Measurements from ENCODE around the gene RIOK1.
"Not testable (repeated sequence)": the region's sequence is repeated elsewhere in the genome, so short reads cannot be mapped to it uniquely, and the experiment has no call there.

The RIOK1 gene

DNA sequence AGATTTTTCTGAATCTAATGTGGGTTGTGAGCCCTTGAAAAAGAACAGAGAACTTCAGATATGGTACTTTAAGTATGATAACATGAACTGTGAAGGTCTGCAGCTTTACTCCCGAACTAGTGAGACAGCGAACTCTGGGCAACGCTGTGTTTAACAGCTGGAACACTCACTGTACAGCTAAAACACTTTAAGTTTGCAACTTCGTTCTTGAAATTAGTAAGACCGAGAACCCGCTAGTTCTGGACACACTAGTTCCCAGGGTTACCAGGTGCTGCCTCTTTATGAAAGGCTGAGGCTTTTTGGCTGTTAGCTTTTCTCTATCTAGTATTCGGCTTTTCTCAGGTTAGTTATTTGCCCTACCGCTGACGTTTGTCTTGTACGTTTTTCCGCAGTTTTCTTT lies 52.9 kb downstream of the RIOK1 start:
- no peak for DNase-seq

DNA sequence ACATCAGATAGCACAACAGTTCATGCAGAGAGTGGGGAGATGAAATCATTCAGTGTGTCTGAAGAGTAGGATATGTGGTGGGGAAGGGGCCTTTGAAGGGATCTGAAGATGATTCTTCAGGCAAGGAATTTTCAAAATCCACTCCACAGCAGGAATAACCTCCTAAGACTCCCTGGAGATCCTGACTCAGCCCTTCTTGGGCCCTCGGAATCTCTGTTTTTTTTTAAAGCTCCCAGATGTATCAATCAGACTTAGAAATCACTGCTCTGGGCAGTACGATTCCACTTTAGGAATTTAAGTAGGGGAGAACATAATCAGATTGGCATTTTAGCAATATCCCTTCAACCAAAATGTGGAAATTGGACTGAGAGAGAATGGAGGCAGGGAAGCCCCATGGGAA lies 55.5 kb downstream of the RIOK1 start:
- DNase-seq = no peak

DNA sequence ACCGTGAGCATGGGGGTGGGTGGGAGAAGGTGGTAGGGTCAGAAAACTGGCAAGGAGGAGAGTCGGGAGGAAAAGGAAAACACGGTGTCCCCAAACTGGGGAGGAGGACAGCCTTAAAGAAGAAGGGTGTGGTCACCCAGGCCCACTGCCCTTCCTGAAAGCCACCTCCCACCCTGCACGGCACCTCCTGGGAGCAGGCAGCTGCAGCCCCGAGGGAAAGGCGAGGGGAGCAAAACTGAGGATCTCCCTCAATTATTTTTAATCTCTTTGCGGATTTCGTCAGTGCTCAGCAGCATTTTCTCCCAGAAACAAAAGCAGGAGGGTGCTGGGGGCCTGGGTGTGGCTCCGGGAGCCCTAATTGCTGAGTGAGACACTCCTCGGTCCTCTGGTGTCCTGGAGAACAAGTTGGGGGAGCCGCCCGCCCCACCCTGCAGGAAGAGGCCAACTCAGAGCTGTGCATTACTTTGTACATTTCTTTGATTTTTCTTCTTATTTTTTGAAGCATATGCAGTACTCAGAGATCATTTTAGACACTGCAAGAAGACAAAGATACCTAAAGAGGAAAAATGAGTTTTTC lies 56.4 kb downstream of the RIOK1 start:
- no peak for DNase-seq

DNA sequence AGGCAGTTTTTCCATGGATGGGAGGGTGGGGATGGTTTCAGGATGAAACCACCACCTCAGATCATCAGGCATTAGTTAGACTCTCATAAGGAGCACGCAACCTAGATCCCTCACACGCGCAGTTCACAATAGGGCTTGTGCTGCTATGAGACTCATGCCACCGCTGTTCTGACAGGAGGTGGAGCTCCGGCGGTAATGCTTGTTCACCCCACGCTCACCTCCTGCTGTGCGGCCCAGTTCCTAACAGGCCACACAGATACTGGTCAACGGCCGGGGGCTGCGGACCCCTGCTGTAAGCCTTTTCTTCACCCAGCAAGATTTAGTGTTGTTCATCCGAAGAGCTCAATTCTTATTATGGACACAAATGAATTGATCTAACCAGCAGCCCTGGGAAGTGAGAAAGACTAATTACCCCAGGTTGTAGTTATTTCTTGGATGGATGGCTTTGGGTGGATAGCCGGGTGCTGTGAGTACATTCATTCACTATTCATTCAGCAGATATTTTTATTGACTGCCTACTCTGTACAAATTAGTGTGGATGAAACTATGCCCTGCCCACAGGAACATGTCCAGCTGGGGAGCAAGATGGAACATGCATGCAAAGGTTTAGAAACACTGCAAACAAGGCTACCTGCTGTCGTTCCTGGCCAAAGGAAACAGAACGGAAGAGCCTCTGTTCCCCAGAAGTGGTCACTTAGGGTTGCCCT lies 57.2 kb downstream of the RIOK1 start:
- DNase-seq = no peak

DNA sequence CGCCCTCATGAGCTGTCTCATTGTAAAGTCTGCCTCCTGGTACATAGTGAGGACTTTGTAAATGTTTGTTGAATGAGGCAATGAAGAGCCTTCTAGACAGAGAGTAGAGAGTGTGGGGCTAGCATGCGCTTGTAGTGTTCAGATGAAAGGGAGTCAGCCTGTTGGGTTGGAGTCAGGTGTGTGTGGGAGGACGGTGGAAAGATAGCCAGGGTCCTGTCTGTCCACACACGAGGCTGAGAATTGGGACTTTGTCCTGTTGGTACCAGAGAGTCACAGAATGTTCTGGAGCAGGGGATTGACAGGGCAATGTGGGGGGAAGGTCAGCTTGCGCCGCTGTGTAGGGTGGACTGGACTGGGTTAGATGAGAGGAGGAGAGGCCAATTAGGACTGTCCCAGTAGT lies 58.6 kb downstream of the RIOK1 start:
- no peak for DNase-seq

DNA sequence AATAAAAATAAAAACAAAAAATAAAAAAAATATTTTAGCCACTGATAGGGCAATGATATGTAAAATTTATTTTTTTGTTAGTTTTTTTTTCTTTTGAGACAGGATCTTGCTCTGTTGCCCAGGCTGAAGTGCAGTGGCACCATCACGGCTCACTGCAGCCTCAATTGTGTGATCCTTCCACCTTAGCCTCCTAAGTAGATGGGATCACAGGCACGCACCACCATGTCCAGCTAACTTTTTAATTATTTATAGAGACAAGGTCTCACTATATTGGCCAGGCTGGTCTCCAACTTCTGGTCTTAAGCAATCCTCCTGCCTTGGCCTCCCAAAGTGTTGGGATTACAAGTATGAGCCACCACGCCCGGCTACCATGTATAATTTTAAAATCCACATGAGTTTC lies 59.4 kb downstream of the RIOK1 start:
- DNase-seq = no peak

DNA sequence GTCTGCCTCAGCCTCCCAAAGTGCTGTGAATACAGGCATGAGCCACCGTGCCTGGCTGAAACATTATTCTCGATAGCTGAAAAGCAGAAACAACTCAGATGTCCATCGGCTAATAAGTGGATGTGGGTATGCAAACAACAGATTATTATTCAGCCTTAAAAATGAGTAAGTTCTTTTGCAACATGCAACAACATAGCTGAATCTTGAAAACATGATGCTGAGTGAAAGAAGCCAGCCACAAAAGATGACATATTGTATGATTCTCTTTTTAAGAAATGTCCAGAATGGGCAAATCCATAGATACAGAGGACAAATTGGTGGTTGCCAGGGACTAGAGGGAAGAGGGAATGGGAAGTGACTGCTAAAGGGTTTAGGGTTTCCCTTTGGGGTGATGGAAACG lies 61.7 kb downstream of the RIOK1 start:
- DNase-seq = no peak

DNA sequence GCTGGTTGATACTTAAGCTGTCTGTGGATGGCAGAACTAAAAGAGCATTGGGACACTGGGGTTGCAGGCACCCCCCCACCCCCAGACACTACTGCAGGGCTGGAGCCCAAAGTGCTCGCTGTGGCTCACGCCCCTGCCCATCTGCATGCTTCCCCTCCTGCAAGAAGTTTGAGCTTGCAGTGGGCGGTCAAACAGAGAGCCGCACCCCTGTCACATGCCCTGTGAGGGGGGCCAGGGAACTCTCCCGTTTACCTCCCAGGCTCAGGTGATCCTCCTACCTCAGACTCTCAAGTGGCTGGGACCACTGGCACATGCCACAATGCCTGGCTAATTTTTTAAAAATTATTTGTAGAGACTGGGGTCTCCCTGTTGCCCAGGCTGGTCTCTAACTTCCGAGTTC lies 63.3 kb downstream of the RIOK1 start:
- no peak for DNase-seq

DNA sequence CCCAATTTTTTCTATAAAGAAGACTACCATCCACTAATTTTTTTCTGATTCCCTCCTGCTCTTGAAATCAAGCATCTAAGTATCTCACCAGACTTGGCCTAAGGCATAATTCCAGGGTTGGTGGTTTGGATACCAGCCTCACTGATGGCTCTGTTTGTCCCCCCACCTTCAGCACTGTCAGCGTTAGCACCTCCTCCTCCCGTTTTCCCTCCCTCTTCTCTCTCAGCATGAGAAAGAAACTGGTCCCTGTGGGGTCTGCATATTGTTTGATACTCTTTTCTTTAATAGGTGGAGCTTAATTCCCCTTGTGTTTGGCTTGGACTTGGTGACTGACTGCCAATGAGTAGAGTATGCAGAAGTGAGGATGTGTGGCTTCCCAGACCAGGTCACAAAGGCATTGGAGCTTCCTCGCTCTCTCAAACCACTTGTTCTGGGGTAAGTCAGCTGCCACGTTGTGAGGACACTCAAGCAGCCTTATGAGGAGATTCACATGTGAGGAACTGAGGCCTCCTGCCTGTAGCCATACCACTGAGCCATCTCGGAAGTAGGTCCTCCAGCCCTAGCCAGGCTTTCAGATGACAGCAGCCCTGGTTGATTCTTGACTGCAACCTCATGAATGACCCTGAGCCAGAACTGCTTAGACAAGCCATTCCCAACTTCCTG lies 65.2 kb downstream of the RIOK1 start:
- no peak for DNase-seq

DNA sequence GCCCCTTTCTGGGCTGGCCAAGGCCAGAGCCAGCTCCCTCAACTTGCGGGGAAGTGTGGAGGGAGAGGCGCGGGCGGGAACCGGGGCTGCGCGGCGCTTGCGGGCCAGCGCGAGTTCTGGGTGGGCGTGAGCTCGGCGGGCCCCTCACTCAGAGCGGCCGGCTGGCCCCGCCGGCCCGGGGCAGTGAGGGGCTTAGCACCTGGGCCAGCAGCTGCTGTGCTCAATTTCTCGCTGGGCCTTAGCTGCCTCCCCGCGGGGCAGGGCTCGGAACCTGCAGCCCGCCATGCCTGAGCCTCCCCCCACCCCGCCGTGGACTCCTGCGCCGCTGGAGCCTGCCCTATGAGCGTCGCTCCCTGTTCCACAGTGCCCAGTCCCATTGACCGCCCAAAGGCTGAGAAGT lies 66.7 kb downstream of the RIOK1 start:
- DNase-seq = not testable (repeated sequence)

DNA sequence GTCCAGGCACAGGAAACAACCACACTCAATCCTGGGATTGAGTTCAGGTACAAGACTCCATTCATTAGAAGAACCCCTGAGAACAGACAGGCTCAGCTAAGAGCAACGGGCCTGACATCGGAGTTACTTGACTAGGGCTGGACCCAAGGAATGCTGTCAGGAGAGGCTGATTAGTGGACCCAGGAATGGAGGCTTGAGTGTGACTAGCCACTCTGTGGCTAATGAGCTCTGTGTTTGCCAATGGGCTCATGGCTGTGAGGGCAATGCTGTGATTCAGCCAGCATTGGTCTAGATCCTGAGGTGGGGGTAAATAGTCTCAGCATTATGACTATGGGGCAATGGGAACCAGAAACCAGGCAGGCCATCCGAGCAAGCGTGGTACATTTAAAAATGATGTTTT lies 71.8 kb downstream of the RIOK1 start:
- no peak for DNase-seq

DNA sequence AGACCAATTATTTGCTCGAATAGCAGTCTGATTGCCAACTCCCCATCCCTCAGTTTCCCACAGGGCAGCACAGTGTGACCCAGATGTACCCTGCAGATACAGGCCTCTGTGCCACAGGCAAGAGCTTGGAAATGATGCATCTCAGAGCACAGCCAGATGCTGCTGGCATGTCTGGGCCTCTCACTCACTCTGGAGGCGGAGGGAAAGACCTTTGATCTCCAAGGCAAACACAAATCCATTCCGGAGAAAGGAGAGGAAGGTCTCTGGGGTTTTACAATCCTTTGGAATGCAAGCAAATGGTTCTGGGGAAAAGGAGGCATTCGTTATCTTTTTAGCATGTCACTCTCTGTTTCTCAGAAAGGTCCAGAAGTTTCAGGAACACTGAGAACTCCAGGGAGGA lies 74.2 kb downstream of the RIOK1 start:
- no peak for DNase-seq

DNA sequence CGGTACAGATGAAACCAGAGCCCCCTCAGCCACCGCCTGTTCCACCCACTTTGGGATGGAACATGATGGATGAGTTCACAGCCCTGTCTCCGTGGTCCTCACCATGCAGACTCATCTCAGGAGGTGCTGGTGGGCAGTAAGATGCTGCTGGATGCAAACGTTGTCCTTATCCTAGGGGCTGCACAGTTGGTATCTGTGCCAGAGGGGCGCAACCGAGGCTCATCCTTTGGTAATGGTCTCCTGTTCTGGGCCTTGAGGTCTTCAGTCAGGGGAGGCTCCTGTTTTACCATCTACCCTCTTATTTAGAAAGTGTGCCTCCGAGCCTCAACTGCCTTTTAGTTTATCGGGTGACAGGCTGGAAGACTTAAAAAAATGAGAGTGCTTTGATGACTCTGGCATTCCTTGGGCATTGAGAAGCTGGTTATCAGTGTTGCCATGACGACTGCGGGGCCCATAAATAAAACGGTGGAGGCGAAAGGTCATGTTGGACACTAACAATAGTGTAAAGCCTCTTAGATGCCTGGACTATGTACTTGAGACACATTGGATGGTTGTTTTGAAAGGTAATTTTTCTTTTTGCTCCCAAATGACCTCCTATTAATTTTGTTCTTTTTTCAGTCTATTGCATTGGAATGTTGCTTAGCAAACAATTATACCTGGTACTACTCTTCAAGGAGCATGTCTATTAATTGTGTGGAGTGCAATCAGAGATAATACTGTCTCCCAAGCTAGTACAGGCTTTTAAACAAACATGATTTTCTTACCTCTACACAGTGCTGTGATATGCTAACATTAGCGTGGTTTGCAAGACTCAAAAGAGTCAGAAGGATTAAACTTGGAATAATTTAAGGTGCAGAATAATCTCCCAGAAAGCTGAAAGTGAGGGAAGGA lies 77.6 kb downstream of the RIOK1 start:
- DNase-seq = peak; percentile 20
